Measurements from ENCODE around the gene GRK1. TPM values are rescaled to one million over a fixed set of nuclear protein-coding genes. Genes with fewer than 3 reads are reported as not detected.

GRK1 gene
- total and polyA plus RNA-seq, 2 of the 4 experiments (the other 2 are of a cell fraction): not detected

GRCh38 chr13:113659337-113659736, 7.7 kb upstream of the GRK1 start:
- H4K8ac ChIP-seq (ENCODE audit: low read depth in 2 of 2, low read length in 2 of 2): no peak overlapping the region
- no peaks in the 10 kb centered on the region for H3K79me1 ChIP-seq (ENCODE audit: low read depth in 1 of 2, low read length in 2 of 2)
- H3K23ac ChIP-seq (ENCODE audit: low read depth, low read length): no peak overlapping the region
- H4K91ac ChIP-seq (ENCODE audit: insufficient read depth, low read depth, low read length): no peak overlapping the region
- no peak overlapping the region for H2AK9ac ChIP-seq (replicated peaks; ENCODE audit: low read depth, low read length, poor library complexity)
- H3K36me3 ChIP-seq (ENCODE audit: control insufficient read depth, insufficient read depth, low read length): no peaks in the 10 kb centered on the region
- H3K56ac ChIP-seq (ENCODE audit: extremely low read depth, insufficient read depth, low read length): no peak overlapping the region
- H2AK5ac ChIP-seq (ENCODE audit: low read depth, low read length): no peak overlapping the region
- H3K27ac ChIP-seq (ENCODE audit: insufficient read depth, low read length): no peak overlapping the region
- DNase-seq: no peak
- peaks cover 3% of the 10 kb centered on the region; the same call in 1 of the 2 replicates for H3K27me3 ChIP-seq (ENCODE audit: control insufficient read depth, insufficient read depth, low read length)
- in situ Hi-C loops (cut with MboI; ENCODE audit: low sequenced_read_pairs): no loop called here
- H2BK5ac ChIP-seq (ENCODE audit: low read depth, low read length, poor library complexity, severe bottlenecking): no peak overlapping the region
- H3K18ac ChIP-seq (ENCODE audit: low read depth, low read length): no peak overlapping the region
- TF ChIP-seq MAFK (IDR thresholded peaks at IDR 0.05; ENCODE audit: low read depth, low read length) (no peak), MAZ (IDR thresholded peaks at IDR 0.05; ENCODE audit: borderline replicate concordance, low read depth, low read length) (no peak), POLR2A (IDR thresholded peaks at IDR 0.05; ENCODE audit: low read depth, low read length) (no peak), USF2 (IDR thresholded peaks at IDR 0.05; ENCODE audit: low read depth, low read length) (no peak), FOS (IDR thresholded peaks at IDR 0.05; ENCODE audit: low read depth, low read length) (no peak), CTCF (conservative IDR thresholded peaks at IDR 0.05; ENCODE audit: low read depth, low read length) (no peak), NFE2L2 (IDR thresholded peaks at IDR 0.05; ENCODE audit: low read depth, low read length) (no peak), SMC3 (IDR thresholded peaks at IDR 0.05; ENCODE audit: low read depth, low read length) (no peak)
- peaks cover 3% of the 10 kb centered on the region for H3K9me3 ChIP-seq (ENCODE audit: control insufficient read depth, insufficient read depth, low read length)
- H2BK15ac ChIP-seq (ENCODE audit: low read depth, low read length): no peak overlapping the region
- no peaks in the 10 kb centered on the region for H4K20me1 ChIP-seq (ENCODE audit: insufficient read depth, low read length)
- no peaks in the 10 kb centered on the region for H3K4me1 ChIP-seq (ENCODE audit: control insufficient read depth, insufficient read depth, low read length)
- ChIA-PET CTCF (no interaction called here), POLR2A (ENCODE audit: unreplicated experiment) (no interaction called here)
- intact Hi-C loops (cut with micrococcal nuclease): no loop called here
- no peak overlapping the region for H3K4ac ChIP-seq (ENCODE audit: low read depth, low read length)
- no peak overlapping the region for H2BK120ac ChIP-seq (ENCODE audit: low read depth, low read length)
- no peak overlapping the region for H3K4me3 ChIP-seq (ENCODE audit: insufficient read depth, low read depth, low read length)
- H3K14ac ChIP-seq (replicated peaks; ENCODE audit: low read depth, low read length): no peak overlapping the region
- no peak overlapping the region for H2BK20ac ChIP-seq (ENCODE audit: low read depth, low read length)
- no peak overlapping the region for H2AFZ ChIP-seq (replicated peaks; ENCODE audit: low read length, poor library complexity)
- H3K4me2 ChIP-seq (ENCODE audit: low read depth, low read length): no peak overlapping the region
- BruUV-seq (replicated peaks): no TSS peak
- 0 out of 2 replicates have a peak, but pooled peaks have one; percentile 18 for ATAC-seq (ENCODE audit: low read depth)
- H3K9me1 ChIP-seq (ENCODE audit: insufficient read depth, low read length): no peaks in the 10 kb centered on the region
- no peak overlapping the region for H3K9ac ChIP-seq (ENCODE audit: low read depth, low read length)
- dilution Hi-C loops (cut with HindIII; ENCODE audit: low sequenced_read_pairs, unreplicated experiment): no loop called here
- WGBS, 2 experiments (ENCODE audit: extremely low coverage in 2 of 2, insufficient read length in 1 of 2): no CpG with 5 or more reads among the region's 8 CpGs
- no peak overlapping the region for H4K5ac ChIP-seq (ENCODE audit: low read depth, low read length)

All from IMR-90 (cell line).